A673 (cell line): ENCODE results near the gene GPX4. TPM values are rescaled to one million over a fixed set of nuclear protein-coding genes. Genes with fewer than 3 reads are reported as not detected.
A peak's percentile ranks its signal among the peaks of the same experiment; 100 is the strongest.

Experiments
- BruUV-seq: library from RNA; stranded (reverse); fragments of 400-500 nt; replicated peaks from 2 replicates; lab custom pipeline; 2021; lab: Mats Ljungman, UMichigan
- CTCF ChIA-PET: fragments of 300-600 bp; sonication (Branson Sonifier 250); formaldehyde crosslinking; loops from one replicate; lab custom pipeline; 2022; ENCODE audit warnings: antibody characterized with exemption; lab: Charles Lee
- POLR2A ChIA-PET: fragments of 300-600 bp; sonication (Branson Sonifier 250); formaldehyde crosslinking; loops from one replicate; lab custom pipeline; 2022; ENCODE audit warnings: antibody characterized with exemption; ENCODE audit not compliant: low non-redundant PET; lab: Charles Lee
- DNase-seq: peaks from one replicate; pipeline ENCODE4 v3.0.0-alpha.2; 2015; ENCODE audit warnings: low spot score
- H3K27ac ChIP-seq: fragments of 200-600 bp; sonication (generic); 2 replicates; pipeline ENCODE4 v1.5.1; 2016; ENCODE audit warnings: mixed run types, low read depth, mild to moderate bottlenecking, mixed read lengths, antibody characterized with exemption, low read length; ENCODE audit not compliant: poor library complexity, severe bottlenecking
- H3K27me3 ChIP-seq: fragments of 200-600 bp; sonication (generic); replicated peaks from 2 replicates; pipeline ENCODE4 v1.6.1; 2017; ENCODE audit warnings: mixed run types, low read depth, mild to moderate bottlenecking, mixed read lengths, antibody characterized with exemption, low read length; ENCODE audit not compliant: insufficient read depth, poor library complexity
- H3K36me3 ChIP-seq: fragments of 200-600 bp; sonication (generic); 2 replicates; pipeline ENCODE4 v1.6.1; 2016; ENCODE audit warnings: mixed run types, mild to moderate bottlenecking, mixed read lengths, antibody characterized with exemption, low read length; ENCODE audit not compliant: insufficient read depth, poor library complexity, severe bottlenecking
- H3K4me1 ChIP-seq: fragments of 200-600 bp; sonication (generic); 2 replicates; pipeline ENCODE4 v1.6.1; 2017; ENCODE audit warnings: mixed run types, mild to moderate bottlenecking, mixed read lengths, antibody characterized with exemption, low read length; ENCODE audit not compliant: insufficient read depth, poor library complexity, severe bottlenecking
- H3K4me3 ChIP-seq: fragments of 200-600 bp; sonication (generic); 2 replicates; pipeline ENCODE4 v1.5.1; 2016; ENCODE audit warnings: low read depth, mixed run types, mild to moderate bottlenecking, mixed read lengths, low read length; ENCODE audit not compliant: poor library complexity, severe bottlenecking
- H3K9me3 ChIP-seq: fragments of 200-600 bp; sonication (generic); 2 replicates; pipeline ENCODE4 v1.6.1; 2016; ENCODE audit warnings: mixed run types, low read depth, mild to moderate bottlenecking, mixed read lengths, antibody characterized with exemption, low read length; ENCODE audit not compliant: poor library complexity, severe bottlenecking
- CTCF ChIP-seq: fragments of 300-800, 200-600 bp; sonication (generic); conservative IDR thresholded peaks from 2 replicates; pipeline ENCODE4 v1.5.1; 2017; ENCODE audit warnings: low read depth, mild to moderate bottlenecking, antibody characterized with exemption, low read length, moderate library complexity, mixed read lengths
- EZH2 ChIP-seq: fragments of 200-600 bp; sonication (generic); IDR thresholded peaks from 2 replicates; pipeline ENCODE4 v1.6.1; 2017; ENCODE audit warnings: borderline replicate concordance, low read depth, mild to moderate bottlenecking, mixed read lengths, antibody characterized with exemption, low read length; ENCODE audit not compliant: poor library complexity, severe bottlenecking
- intact Hi-C: fragments of 100-400 bp; cut with micrococcal nuclease; formaldehyde crosslinking; loops from one replicate; pipeline ENCODE4 v1.10.0; 2022; ENCODE audit not compliant: unreplicated experiment
- total RNA-seq: library from RNA; stranded (reverse); gene quantifications from 2 replicates; pipeline ENCODE4 v1.2.3, GENCODE V29; 2021

Gene GPX4
- total RNA-seq, 1 experiment from 2014 or later: 368 TPM

- Histone ChIP-seq H3K27ac (peak overlapping the region; percentile 25), H3K4me3 (no peak overlapping the region), H3K36me3 (no peaks in the 10 kb centered on the region), H3K4me1 (peaks cover 24% of the 10 kb centered on the region), H3K27me3 (no peaks in the 10 kb centered on the region), H3K9me3 (no peaks in the 10 kb centered on the region)
- no TSS peak for BruUV-seq
- POLR2A ChIA-PET: no interaction called here
- TF ChIP-seq EZH2 (no peak), CTCF (no peak)
- CTCF ChIA-PET: no interaction called here
- intact Hi-C loops: no loop called here
- DNase-seq: no peak
Measured at GRCh38 chr19:1154731-1155351, 51.0 kb downstream of the GPX4 start.

GRCh38 chr19:1155352-1156304, 51.8 kb downstream of the GPX4 start:
- ChIA-PET CTCF (no interaction called here), POLR2A (no interaction called here)
- H3K4me3 ChIP-seq: no peak overlapping the region
- peaks cover 24% of the 10 kb centered on the region for H3K4me1 ChIP-seq
- H3K27ac ChIP-seq: peak overlapping the region; percentile 42
- no peaks in the 10 kb centered on the region for H3K36me3 ChIP-seq
- no peak for DNase-seq
- TF ChIP-seq EZH2: no peak
- no peak for TF ChIP-seq CTCF
- intact Hi-C loops: no loop called here
- no peaks in the 10 kb centered on the region for H3K9me3 ChIP-seq
- no peaks in the 10 kb centered on the region for H3K27me3 ChIP-seq
- no TSS peak for BruUV-seq

Other genes with a start within 250 kb of the GPX4 start
- 1.1 and 1.4 TPM in 2 replicates for gene CFD, start 244.3 kb upstream of the GPX4 start, total RNA-seq
- 83.0 and 86.3 TPM in 2 replicates for gene MED16, start 210.8 kb upstream of the GPX4 start, total RNA-seq
- gene RNU6-9, start 210.5 kb upstream of the GPX4 start, total RNA-seq: not detected in 2 replicates
- 39.3 and 45.5 TPM in 2 replicates for gene R3HDM4, start 190.8 kb upstream of the GPX4 start, total RNA-seq
- 0.20 TPM in 1 of 2 replicates, not detected in the other for gene KISS1R, start 186.7 kb upstream of the GPX4 start, total RNA-seq
- 19.6 and 26.3 TPM in 2 replicates for gene ARID3A, start 178.0 kb upstream of the GPX4 start, total RNA-seq
- 109 and 116 TPM in 2 replicates for gene WDR18, start 119.6 kb upstream of the GPX4 start, total RNA-seq
- gene GRIN3B, start 103.6 kb upstream of the GPX4 start, total RNA-seq: not detected in 2 replicates
- gene TMEM259, start 82.9 kb upstream of the GPX4 start, total RNA-seq: 151 and 170 TPM in 2 replicates
- not detected in 2 replicates for gene RNU6-2, start 82.5 kb upstream of the GPX4 start, total RNA-seq
- 112 and 146 TPM in 2 replicates for gene CNN2, start 77.4 kb upstream of the GPX4 start, total RNA-seq
- 12.0 and 21.2 TPM in 2 replicates for gene ABCA7, start 63.9 kb upstream of the GPX4 start, total RNA-seq
- 3.2 and 3.4 TPM in 2 replicates for gene ARHGAP45, start 36.8 kb upstream of the GPX4 start, total RNA-seq
- 342 and 343 TPM in 2 replicates for gene POLR2E, start 8.6 kb upstream of the GPX4 start, total RNA-seq
- 46.9 and 51.8 TPM in 2 replicates for gene SBNO2, start 70.3 kb downstream of the GPX4 start, total RNA-seq
- gene STK11, start 101.8 kb downstream of the GPX4 start, total RNA-seq: 64.9 and 73.2 TPM in 2 replicates
- gene CBARP, start 134.0 kb downstream of the GPX4 start, total RNA-seq: 13.3 and 15.0 TPM in 2 replicates
- 237 and 250 TPM in 2 replicates for gene ATP5F1D, start 137.8 kb downstream of the GPX4 start, total RNA-seq
- 156 and 169 TPM in 2 replicates for gene MIDN, start 144.6 kb downstream of the GPX4 start, total RNA-seq
- gene CIRBP, start 165.3 kb downstream of the GPX4 start, total RNA-seq: 287 and 386 TPM in 2 replicates
- 69.4 and 88.6 TPM in 2 replicates for gene FAM174C, start 171.5 kb downstream of the GPX4 start, total RNA-seq
- 0.64 and 0.68 TPM in 2 replicates for gene EFNA2, start 181.9 kb downstream of the GPX4 start, total RNA-seq